VCaP (cell line): ENCODE data around the gene SLC46A3.

ENCODE experiments used
- H3K27ac ChIP-seq: fragments of 450-650 bp; 2 replicates; pipeline ENCODE4 v1.5.1; 2017
- CTCF ChIP-seq: fragments of 450-650 bp; conservative IDR thresholded peaks from 2 replicates; pipeline ENCODE4 v1.5.1; 2017; ENCODE audit warnings: mild to moderate bottlenecking, moderate library complexity

SLC46A3 gene

GRCh38 chr13:28655561-28655960 lies 63.2 kb downstream of the SLC46A3 start:
- no peak overlapping the region for H3K27ac ChIP-seq
- no peak for TF ChIP-seq CTCF

- H3K27ac ChIP-seq = no peak overlapping the region
Observed at GRCh38 chr13:28654276-28654675, 64.5 kb downstream of the SLC46A3 start.

GRCh38 chr13:28653111-28653510 lies 65.7 kb downstream of the SLC46A3 start:
- no peak for TF ChIP-seq CTCF

More at GRCh38 chr13:28654276-28654675, 64.5 kb downstream of the SLC46A3 start:
- no peak for TF ChIP-seq CTCF

GRCh38 chr13:28651810-28652401 lies 66.9 kb downstream of the SLC46A3 start:
- no peak overlapping the region for H3K27ac ChIP-seq
- TF ChIP-seq CTCF = no peak

More at GRCh38 chr13:28653111-28653510, 65.7 kb downstream of the SLC46A3 start:
- no peak overlapping the region for H3K27ac ChIP-seq

- no peak for TF ChIP-seq CTCF
- H3K27ac ChIP-seq = no peak overlapping the region
Observed at GRCh38 chr13:28650284-28650683, 68.5 kb downstream of the SLC46A3 start.
